GM21786 (cell line): ENCODE data around the gene WDR91.

Source experiments
- ATAC-seq: cut with Tn5 transposase; IDR thresholded peaks from one replicate; pipeline ENCODE4 v1.9.1; 2021; ENCODE audit not compliant: unreplicated experiment

Gene WDR91

DNA sequence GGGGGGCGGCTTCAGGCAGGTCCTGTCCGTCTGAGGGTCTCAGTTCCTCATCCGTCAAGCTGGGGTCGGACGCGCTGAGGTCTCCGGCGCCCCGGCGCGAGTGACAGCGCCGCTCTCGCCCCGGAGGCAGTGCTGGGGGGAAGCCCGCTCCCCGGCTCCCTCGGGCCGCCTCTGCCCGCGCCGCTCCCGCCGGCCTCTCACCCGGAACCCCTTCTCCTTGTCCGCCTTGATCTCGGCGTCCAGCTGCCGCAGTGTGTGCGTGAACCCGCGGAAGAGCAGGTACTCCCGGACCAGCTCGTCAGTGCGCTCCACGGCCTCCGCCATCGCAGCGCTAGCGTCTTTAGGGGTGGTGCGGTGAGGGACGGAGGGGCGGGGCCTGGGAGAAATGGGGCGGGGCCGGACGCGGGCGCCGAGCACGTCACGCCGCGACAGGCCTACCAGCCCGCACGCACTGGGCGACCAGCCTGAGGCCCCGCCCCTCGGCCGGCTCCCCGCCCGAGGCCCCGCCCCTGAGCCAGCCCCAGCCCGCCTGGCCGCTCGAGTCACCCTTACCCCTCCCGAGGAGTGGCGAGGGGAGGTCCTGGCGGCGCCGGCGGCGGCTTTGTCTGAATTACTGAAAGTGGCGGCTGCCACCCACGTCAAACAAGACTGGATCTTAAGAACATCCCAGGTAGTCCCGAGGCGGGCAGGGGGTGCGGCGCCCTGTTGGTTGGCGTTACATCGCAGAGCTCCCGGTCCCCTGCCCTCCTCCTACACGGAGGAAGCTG lies at the start of gene WDR91:
TSS of gene WDR91 (minus strand) at position 348 of the 767 bp plus-strand sequence. CDS start at position 324, 24 bp downstream.
- peak; percentile 70 for ATAC-seq

DNA sequence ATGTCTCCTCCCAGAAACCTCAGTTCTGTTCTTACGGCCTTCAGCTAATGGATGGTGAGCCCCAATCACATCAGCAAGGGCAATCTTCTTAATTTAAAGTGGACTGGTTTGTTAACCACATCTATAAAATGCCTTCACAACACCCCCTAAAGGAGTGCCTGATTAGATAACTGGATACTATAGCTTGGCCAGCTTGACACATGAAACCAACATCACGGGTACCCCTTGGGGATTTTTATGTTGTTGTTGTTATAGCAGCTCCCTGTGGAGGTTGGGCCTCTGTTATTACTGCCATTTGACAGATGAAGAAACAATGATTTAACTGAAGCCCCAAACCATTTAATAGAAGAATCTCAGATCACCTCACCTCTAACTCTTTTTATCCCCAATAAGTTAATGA lies 49.1 kb upstream of the WDR91 start:
- ATAC-seq: no peak

DNA sequence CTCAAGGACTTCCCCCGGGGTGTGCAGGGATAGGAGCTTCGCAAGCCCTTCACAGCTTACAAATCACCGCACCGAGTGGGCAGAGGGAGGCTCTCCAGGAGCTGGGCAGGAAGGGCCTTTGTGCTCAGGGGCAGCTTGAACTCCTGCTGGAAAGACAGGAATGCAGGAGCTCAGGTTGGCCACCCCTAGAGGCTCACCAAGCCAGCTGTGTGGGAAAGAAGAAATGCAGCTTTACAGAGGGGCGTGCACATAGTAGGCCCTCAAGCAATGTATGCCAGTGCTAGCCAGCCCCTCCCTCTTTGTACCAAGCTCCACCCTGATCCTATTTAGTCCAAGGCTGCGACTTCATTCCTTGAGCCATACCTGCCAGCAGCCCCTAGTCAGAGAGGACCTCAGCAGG lies 48.4 kb upstream of the WDR91 start:
- no peak for ATAC-seq

- ATAC-seq: no peak
Measured at GRCh38 chr7:135258585-135258984, 47.3 kb upstream of the WDR91 start.

GRCh38 chr7:135257790-135258189 lies 46.5 kb upstream of the WDR91 start:
- ATAC-seq: no peak

DNA sequence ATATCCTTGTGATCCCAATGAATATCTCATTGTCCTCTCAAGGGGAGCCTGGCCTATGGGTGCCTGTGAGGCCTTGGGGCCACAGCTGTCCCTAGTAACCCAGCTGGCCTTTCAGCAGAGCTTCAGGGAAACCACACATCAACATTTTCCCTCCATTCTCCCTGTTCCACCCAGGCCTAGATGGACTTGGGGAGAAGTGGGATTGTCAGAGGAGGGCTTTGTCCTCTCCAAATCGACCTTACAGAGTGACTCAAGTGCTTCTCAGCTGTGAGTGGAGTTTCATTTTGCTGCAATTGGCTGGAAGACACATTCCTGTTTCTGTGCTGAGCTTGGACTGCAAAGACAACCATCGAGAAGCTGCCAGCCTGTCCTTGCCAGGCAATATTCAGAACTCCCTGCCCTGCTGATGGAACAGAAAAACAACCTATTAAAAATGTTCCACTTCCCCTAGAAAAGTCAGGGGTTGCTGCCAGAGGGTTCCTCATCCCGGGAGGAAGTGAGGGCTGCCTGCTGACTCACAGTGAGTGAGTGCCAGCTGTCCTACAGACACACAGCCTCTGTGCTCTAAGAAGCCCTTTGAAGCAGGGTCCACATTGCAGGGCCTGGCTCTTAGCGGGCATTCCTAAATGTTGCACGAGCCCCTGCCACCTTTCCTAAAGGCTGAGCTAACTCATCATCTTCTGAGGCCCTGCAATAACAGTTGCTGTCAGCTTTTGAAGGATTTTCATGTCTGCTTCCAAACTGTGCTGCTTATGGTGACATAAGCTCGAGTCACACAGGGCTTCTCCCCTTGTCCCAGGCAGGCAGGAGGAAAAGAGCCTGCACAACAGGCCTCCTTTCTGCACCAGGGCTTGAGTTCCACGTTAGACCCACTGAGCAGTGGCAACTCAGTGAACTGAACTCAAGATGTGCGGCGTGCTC lies 42.8 kb upstream of the WDR91 start:
- no peak for ATAC-seq

GRCh38 chr7:135251496-135252391 lies 40.4 kb upstream of the WDR91 start:
- no peak for ATAC-seq

DNA sequence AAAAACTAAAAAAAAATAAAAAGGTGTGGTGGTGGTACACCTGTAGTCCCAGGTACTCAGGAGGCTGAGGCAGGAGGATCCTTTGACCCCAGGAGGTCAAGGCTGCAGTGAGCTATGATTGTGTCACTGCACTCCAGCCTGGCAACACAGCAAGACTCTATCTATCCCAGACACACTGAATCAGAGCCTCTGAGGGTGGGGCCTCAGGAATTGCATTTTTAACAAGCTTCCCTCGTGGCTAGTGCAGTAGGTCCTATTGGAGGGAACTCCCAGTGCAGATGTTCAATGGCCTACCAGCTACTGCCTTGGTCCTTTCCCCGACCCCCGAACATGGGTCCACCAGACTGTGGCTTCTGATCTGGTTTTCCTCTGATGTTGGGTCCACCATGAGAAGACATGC lies 37.2 kb upstream of the WDR91 start:
- no peak for ATAC-seq

DNA sequence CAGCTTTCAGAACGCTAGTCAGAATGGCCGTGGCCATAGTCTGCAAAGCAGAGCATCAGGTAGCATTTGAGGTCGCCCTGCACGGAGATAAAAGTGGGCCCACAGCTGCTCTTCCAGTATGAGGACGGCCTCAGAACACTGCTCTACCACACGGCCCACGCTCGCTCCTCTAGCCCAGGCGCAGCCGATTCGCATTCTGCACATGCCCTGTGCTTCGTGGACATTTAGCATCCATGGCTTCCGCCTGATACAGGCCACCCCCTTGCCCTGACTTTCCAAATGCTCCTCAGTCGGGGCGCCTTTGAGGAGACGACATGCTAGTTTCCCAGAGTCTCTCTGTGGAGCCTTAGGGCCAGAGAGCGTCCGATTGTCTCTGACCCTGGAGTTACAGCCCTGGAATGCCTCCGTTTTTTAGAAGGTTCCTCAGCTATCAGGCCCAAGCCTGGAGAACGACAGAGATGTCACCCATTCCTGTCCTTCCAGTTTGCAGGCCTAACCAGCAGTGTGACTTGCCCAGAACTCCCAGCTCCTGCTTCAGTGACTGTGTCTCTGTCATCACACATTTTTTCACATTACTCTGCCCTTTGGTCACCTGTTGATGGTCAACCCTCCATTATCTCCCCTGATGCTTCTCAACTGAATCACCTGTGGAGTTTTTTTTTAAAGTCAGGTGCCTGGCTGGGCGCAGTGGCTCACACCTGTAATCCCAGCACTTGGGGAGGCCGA lies 36.6 kb upstream of the WDR91 start:
- no peak for ATAC-seq

GRCh38 chr7:135246191-135246825 lies 35.0 kb upstream of the WDR91 start:
- no peak for ATAC-seq

GRCh38 chr7:135245226-135246190 lies 34.2 kb upstream of the WDR91 start:
- no peak for ATAC-seq

DNA sequence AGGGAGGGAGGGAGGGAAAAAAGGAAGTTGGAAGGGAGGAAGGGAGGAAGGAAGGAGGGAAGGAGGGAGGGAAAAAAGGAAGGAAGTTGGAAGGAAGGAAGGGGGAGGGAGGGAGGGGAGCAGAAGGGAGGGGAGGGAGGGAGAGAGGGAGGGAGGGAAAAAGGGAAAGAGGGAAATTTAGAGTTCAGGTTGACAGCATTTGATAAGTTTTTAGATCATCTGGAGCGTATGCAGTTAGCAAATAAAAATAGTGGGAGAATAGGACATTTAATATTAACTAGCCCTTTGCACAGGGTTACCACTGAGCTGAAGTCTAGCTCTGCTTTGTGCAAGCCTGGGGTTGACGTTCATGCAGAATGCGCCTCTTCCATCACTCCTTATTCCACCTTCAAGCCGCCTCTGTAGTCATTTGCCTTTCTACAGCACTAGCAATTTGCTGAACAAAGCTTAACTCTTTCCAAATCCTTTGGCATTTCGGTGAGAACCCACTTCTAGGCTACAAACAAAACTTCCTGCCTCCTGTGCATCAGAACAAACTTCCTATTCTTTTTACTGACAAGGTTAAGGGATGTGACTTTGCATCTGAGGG lies 30.9 kb upstream of the WDR91 start:
- ATAC-seq: no peak

DNA sequence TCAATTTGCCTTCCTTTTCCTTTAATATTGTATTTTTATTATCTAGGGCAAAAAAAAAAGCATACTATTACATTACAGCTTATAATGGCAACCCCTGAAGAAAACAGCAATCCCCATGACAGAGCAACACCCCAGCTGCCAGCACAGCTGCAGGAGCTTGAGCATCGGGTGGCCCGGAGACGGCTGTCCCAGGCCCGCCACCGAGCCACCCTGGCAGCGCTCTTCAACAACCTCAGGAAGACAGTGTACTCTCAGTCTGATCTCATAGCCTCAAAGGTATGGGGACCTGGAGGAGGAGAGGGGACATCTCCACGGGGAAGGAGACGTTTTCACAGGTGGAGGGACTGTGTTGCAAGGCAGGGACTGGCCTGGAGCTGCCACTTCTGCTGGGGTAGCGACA lies 29.1 kb upstream of the WDR91 start:
- ATAC-seq: no peak

DNA sequence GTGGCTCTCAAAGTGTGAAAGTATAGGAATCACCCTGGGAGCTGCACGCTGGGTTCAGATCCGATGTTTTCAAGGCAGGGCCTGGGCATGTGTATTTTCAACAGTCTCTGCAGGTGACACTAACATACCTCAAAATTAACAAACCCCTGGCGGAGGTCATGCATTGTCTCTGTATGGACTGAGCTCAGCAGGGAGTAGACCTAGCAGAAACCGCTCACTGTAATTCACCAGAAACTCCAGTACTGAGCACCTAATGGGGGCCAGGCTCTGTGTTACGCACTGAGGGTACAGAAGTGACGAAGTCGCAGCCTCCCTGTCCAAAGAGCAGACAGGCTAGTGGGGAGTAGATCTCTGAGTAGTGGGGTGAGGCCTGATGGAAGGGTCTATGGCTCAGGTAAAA lies 27.9 kb upstream of the WDR91 start:
- ATAC-seq: no peak

GRCh38 chr7:135238112-135238744 lies 26.9 kb upstream of the WDR91 start:
- no peak for ATAC-seq

- peak; percentile 83 for ATAC-seq
Measured at GRCh38 chr7:135236727-135237126, 25.4 kb upstream of the WDR91 start.

- ATAC-seq: no peak
Measured at GRCh38 chr7:135235841-135236240, 24.5 kb upstream of the WDR91 start.

- ATAC-seq: no peak
Measured at GRCh38 chr7:135234727-135235126, 23.4 kb upstream of the WDR91 start.
